ENCODE measurements around the gene WASF2. TPM values are rescaled to one million over a fixed set of nuclear protein-coding genes. Genes with fewer than 3 reads are reported as not detected.
"Not testable (repeated sequence)": the region's sequence is repeated elsewhere in the genome, so short reads cannot be mapped to it uniquely, and the experiment has no call there.

WASF2 gene
- total RNA-seq, 1 donor from 2014 or later: 25.3 TPM

DNA sequence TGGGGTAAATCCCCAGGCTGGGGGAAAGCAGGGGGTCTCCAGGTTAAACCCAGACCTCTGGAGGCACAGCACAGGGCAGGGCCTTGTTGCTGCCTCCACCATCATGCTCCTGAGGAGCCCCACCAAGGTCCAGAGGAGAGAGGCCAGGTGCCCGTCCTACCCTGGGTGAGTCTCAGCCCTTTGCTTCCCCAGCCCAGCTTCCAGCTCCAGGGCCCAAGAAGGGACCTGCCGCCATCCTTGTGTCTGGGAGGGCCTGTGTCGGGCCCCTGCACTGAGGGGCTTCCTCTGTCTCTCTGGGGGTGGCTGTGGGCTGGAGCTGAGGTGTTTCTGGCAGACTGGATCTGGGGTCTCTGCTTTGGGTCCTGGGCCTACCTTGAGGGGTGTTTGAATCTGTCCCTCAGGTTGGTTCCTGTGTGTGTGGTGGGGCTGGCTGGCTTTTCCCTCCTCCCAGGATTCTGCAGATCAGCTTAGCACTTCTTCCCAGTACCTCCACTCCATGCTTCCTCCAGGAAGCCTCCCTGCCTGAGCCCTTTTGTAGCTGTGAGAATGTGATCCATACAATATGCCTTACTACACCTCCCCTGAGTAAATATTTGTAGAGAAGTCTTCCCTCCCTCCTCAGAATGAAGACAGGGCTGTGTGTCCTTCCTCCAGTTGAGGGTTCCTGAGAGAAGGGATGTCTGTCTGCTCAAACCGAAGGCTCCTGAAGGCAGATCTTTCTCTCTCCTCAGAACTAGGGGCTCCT is 91.4 kb downstream of the WASF2 start:
- DNase-seq (ENCODE audit: low spot score): no peak

DNA sequence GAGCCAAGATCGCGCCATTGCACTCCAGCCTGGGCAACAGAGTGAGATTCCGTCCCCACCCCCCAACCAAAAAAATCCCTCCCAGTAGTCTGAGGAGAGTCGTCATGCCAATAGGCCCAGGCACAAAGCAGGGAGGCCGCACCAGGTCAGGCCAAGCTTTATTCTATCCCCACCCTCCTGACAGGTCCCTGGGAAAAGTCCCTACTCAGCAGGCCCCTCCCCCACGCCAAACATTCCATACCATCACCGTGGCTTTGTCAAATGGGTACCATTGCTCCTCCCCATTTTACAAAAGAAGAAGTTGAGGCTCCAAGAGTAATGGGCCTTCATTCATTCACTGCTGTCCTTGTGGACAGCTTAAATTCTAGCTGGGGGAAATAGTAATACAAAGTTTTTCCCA is 92.2 kb downstream of the WASF2 start:
- DNase-seq (ENCODE audit: low spot score): no peak

DNA sequence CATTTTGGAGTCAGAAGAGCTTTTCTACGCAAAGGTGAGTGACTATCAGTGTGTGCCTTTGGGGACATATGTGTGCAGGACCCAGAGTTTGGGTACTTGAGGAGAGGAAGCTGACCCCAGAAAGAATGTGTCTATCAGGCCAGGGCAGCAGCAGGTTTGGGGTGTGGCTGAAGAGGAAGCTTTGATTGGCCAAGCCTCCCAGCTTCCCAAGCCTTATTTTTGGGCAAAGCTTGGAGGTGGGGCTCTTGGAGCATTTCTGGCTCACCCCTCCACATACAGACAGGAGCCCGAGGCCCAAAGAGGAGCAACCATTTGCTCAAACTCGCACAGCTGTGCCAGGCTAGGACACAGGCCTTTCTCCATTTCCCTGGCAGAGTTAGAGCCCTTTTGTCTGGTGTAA is 92.9 kb downstream of the WASF2 start:
- no peak for DNase-seq (ENCODE audit: low spot score)

DNA sequence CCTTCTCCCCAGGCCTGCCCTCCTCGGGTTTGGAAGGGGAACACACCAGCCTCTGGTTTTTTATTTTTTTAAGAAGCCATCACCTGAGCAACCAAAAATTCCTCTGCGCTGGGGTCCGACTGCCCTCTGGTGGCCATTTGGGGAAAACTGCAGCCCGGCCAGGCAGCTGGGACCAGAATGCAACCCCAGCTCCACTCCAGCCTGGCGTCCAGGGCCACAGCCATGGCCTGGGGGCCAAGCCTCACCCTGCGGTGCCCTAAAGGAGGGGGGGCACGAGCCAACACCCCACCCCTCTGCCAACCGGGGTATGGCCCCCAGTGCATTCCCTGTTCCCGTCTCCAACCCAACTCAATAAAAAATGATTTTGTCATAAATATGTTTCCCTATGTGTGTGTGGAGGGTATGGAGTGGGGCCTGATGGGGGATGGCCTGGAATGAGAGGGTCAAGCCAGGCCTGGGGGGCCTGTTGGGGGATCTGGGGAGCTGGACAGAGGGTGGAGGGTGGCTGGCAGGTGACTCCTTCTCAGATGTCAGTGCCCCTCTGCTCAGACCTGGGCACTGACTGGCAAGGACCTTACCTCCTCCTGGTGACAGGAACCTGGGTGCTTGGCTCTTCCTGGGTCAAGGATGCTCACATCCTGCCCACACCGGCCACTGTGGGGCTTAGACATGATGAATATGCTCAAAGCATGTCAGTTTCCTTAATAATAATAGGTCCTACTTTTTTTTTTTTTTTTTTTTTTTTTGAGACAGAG is 94.3 kb downstream of the WASF2 start:
- peak; percentile 73 for DNase-seq (ENCODE audit: low spot score)

DNA sequence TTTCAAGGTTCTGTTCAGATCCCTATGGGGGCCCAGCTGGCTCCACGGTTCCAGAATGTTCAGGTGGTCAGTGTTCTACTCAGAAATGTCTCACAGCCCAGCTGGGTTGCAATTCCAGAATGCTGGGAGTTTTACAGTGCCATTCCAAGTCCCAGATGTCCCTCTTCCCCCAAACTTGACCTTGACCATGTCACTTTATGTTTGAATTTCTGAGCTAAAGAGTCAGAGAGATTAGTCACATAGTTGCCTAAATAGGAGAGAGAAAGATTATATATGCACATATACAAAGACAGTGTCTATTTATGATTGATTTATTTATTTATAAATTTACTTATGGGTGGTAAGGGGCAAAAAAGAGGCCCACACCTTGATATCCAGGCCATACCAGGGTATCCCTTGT is 95.0 kb downstream of the WASF2 start:
- no peak for DNase-seq (ENCODE audit: low spot score)

DNA sequence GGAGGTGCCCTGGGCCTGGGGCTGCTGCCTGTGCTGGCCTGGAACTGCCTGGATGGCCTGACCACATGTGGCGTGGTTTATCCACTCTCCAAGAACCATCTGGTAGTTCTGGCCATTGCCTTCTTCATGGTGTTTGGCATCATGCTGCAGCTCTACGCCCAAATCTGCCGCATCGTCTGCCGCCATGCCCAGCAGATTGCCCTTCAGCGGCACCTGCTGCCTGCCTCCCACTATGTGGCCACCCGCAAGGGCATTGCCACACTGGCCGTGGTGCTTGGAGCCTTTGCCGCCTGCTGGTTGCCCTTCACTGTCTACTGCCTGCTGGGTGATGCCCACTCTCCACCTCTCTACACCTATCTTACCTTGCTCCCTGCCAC is 95.7 kb downstream of the WASF2 start:
- DNase-seq (ENCODE audit: low spot score): no peak

DNA sequence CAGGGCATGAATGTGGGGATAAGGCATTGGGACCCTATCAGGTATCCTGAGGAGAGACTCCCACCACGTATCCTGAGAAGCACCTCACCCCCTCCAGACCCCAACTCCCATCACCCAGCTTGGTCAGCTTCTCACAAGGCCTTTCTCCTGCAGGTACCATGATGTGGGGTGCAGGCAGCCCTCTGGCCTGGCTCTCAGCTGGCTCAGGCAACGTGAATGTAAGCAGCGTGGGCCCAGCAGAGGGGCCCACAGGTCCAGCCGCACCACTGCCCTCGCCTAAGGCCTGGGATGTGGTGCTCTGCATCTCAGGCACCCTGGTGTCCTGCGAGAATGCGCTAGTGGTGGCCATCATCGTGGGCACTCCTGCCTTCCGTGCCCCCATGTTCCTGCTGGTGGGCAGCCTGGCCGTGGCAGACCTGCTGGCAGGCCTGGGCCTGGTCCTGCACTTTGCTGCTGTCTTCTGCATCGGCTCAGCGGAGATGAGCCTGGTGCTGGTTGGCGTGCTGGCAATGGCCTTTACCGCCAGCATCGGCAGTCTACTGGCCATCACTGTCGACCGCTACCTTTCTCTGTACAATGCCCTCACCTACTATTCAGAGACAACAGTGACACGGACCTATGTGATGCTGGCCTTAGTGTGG is 96.2 kb downstream of the WASF2 start:
- no peak for DNase-seq (ENCODE audit: low spot score)

DNA sequence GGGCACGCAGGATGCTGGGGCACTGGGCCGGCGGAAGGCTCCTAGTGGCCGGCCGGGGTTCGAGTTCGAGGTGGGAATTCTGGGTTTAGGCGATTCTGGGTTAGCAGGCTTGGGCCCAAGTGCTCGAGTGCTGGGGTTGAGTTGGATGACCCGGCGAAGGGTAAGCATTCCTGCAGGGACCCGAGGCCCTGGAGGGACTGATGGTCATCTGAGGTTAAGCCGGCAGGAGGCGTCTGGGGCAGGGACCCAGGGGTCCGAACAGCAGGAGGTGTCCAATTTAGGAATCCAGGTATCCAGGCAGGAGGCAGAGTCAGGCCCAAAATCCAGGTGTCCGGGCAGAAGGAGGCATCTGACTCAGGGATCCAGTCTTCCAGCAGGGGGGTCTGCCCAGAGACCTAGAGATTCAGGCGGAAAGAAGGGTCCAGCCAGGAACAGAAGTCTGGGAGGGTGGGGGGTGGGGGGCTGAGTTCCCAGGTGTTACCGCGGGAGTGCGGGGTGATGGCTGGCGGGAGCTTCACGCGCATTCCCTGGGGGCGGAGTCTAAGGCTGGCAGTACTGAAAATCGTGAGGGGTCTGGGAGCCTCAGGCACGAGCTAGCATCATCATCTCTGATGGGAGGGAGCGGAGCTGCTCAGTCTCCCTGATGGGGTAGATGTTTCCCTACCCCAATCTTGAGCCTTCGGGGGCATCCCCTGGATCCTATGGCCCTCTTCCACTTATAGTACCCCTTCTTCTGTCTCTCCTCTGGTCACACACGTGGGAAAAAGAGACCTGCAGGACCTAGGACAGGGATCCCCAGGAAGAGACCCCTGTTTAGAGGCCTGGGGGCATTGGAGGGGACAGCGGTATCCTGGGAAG is 97.0 kb downstream of the WASF2 start:
- no peak for DNase-seq (ENCODE audit: low spot score)

DNA sequence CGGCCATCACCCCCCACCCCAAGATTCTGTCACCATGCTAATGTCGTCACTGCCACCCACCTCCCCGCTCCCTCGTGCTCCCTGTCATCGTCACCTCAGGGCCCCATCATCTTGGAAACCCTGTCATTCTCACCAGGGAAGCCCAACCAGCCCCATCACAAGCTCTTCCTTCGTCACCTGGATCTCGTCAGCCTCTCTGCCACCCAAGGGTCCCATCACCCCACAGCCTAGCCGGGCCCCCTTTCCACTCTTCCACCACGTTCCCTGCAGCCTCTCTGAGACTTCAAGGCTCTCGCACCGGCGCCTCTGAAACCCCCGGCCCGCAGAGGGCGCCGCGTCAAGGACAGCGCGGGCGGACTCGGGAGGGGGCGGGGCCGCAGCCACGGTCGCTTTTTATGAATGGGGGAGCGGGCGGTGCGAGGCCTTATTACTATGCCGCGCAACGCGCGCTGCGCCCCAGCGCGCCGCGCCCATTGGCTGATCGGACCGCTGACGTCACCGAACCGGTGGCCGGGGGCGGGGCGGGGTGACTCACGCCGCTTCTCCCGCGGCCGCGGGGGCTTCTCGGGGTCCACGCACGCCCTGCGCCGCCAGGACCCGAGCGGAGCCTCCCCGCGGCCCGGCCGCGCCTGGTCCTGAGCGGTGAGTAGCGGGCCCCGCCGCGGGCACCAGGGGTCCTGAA is 97.7 kb downstream of the WASF2 start, which contains the start of gene GPR3:
GPR3 (plus strand) TSS at position 527 of the 682 bp plus-strand sequence. CDS start 1,177 bp downstream, outside the sequence.
- DNase-seq (ENCODE audit: low spot score): peak; percentile 91

DNA sequence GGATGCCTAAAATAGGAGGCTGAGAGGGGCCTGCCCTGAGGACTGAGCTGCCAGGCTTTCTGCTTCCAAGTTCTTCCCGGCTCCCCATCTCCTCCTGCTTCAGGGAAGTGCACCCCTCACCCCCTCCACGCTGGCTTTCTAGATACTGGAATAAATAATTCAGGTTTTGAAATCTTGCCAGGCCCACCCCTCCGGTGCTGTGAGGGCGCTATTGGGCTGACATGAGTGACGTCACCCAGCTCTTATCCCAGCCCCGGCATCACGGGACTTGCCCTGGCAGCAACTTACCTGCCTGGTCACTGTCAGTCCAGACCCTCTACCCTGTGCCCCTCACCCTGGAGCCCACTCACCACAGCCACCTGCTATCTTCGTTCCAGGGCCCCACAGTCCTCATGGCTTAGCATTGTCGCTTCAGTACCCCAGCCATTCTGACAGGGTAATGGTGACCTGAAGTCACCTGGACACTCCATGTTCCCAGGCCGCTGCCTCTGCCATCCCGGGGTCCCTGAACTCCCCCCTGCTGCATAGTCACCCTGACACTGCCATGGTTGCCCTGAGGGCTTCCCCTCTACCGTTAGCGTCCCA is 98.4 kb downstream of the WASF2 start:
- peak; percentile 63 for DNase-seq (ENCODE audit: low spot score)

DNA sequence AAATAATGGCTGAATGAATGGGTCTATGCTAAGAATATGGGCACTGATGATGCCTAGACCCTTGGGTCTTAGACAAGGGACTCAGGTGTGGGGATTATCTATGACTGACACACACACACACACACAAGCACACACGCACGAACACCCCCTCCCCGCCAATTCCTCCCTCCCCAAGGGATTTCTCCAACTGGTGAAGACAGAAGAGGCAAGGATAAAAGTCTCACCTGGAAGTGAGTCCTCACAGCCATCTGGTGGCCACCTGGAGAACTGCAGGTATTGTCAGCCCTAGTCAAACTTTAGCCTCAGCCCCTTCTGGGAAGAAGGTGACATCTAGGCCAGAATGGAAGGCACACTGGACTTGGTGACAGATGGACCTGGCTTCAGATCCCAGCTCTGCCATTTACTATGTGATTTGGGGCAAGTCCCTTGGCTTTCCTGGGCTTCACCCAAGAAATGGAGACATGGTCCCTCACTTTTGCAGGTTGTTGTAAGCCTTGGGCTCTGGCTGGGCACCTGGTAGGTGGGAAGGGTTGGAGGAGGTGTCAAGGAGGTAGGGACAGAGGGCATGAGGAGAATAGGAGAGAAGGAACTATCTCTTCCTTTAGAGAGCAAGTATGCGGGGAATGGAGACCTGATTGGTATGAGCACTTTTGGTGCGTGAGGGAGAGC is 101.5 kb downstream of the WASF2 start:
- no peak for DNase-seq (ENCODE audit: low spot score)

DNA sequence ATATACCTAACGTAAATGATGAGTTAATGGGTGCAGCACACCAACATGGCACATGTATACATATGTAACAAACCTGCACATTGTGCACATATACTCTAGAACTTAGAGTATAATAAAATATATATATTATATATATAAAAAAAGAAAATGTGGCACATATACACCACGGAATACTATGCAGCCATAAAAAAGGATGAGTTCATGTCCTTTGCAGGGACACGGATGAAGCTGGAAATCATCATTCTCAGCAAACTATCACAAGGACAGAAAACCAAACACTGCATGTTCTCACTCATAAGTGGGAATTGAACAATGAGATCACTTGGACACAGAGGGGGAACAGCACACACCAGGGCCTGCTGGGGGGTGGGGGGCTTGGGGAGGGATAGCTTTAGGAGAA is 105.2 kb downstream of the WASF2 start:
- DNase-seq (ENCODE audit: low spot score): not testable (repeated sequence)

DNA sequence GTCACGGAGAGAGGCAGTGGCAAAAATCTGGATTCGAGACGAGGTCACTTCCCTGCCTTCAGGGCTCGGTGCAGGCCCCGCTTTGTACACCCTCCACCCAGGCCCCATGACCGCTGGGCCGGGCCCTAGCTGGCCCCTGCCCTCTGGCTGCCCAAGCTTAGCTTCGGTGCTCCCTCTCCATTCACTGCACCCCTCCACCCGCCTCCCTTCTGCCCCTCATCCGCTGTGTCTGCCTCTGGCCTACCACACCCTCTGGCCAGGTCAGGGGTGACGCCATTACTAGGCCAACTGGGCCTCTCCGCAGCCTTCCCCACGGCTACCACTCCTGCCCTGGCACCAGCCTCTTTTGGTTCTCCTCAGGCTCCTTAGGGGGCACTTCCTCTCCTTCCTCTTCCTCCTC is 106.3 kb downstream of the WASF2 start:
- no peak for DNase-seq (ENCODE audit: low spot score)

DNA sequence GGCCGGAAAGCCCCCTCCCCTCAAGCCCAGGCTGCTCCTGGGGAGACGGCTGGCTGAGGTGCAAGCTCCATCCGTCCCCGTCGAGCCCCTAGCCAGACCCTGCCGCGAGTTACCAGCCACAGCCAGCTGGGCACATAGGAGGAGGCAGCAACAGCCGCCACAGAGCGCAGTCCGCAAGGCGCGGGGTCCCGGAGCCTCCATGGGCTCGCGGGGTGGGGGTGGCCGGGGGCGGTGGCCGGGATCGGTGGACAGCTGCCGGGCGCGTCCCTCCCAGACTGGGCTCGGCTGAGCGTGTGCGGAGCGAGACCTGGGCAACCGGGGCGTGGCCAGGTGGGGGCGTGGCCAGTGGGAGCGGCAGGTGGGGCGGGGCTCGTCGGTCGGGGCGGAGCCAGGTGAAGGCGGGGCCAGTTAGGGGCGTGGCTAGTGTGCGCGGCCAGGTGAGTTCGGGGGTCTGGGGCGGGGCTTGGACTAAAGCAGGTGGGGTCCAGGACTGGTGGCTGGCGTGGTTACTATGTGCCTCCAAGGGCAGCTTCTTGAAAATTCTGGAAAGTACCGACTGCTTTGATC is 106.8 kb downstream of the WASF2 start, which contains the start of gene CD164L2:
CD164L2 (minus strand) TSS at position 295 of the 567 bp plus-strand sequence; CDS start at position 201, 94 bp downstream.
- no peak for DNase-seq (ENCODE audit: low spot score)

DNA sequence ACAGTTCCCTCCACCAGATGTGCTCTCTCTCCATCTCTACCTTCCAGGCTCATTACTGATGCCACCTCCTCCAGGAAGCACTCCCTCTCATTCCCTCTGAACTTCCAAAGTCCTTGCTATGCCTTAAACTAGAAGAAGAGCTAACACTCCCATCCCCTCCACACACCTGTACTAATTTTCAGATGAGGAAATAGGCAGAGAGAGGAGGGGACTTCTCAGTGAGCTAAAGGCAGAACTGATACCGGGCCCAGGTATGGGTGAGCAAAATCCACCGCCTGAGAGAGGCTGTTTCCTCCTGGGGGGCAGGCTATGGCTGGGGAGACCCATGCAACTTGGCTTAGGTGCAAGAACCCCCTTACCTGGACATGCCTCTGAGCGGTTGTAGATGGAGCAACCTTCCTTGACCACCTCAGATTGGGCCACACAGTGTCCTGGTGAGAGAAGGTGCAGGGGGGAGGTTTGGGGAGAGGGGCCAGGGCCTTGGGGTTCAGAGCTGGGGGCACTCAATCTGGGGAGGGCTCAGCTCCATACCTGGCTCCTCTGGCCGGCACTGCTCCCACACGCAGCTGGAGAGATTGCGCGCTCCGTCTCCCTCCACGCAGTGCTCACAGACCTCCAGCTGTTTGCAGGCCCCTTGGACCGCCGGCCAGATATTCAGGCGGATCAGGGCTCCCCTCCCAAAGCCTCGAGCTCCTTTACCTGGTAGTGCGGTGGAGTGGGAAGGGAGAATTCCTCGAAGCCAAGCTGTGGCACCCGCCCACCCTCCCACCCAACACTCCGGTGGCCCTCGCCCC is 107.8 kb downstream of the WASF2 start:
- DNase-seq (ENCODE audit: low spot score): no peak

DNA sequence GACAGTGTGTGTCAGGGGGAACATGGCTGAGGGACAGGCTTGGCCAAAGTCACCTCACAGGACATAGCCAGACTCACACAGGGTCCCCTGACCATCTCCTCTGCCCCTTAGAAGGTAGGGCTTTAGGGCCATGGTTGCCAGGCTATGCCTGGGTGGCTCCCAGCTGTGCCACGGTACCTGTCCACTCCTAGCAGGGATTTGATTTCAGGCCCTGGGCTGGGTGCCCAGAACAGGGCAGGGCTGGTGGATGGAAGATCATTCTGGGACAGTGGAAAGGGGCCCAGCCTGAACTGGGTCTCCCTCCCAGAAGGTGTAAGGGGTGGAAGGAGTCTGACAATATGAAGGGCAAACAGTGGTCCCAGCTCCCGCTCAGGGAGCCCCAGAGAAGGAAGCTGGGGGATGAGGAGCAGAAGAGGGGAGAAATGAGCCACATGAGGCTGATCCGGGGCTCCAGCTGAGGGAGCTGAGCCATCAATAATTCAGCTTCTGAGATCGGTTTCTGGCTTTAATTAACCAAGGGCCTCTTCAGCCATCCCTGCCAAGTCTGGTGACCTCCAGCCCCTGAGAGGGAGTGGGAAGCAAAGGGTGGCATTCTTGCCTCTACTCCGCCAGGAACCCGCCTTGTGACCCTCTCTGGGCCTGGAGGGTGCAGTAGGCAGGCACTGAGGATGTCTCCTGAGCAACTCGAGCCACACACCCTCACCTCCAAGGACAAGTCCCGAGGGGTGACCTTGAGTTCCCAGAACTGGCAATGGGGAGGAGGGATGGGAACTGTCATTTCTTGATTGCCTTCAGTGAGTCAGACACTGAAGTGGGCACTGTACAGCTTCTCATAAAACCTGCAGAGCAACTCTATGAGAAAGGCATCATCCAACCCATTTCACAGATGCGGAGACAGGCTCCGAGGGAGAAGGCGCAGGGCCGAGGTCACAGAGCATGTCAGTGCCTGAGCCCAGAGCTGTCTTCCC is 108.9 kb downstream of the WASF2 start:
- DNase-seq (ENCODE audit: low spot score): no peak

DNA sequence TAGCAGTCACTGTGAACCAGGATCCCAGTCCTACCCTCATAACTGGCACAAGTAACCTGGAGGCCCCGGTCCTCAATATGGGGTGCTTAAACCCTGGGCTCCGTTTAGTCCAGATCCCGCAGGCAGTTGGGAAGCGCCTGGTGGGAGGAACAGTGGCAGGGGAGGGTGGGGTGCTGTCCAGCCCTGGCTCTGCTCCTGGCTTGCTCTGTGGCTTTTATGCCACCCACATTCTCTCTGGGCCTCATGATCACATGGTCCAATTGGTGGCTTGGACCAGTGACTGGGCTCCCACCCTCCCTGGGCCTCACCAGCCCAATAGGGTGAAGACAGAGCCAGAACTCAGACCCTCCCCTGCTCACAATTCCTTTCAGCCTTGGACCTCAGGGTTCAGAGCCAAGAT is 109.7 kb downstream of the WASF2 start:
- DNase-seq (ENCODE audit: low spot score): no peak
